HG03060 (cell line): ENCODE results near the gene VPS37B.
"Not testable (repeated sequence)": the region's sequence is repeated elsewhere in the genome, so short reads cannot be mapped to it uniquely, and the experiment has no call there.

Source experiments
- ATAC-seq: cut with Tn5 transposase; IDR thresholded peaks from one replicate; pipeline ENCODE4 v1.9.1; 2021; ENCODE audit warnings: low read depth, moderate number of reproducible peaks; ENCODE audit not compliant: unreplicated experiment

Gene VPS37B

DNA sequence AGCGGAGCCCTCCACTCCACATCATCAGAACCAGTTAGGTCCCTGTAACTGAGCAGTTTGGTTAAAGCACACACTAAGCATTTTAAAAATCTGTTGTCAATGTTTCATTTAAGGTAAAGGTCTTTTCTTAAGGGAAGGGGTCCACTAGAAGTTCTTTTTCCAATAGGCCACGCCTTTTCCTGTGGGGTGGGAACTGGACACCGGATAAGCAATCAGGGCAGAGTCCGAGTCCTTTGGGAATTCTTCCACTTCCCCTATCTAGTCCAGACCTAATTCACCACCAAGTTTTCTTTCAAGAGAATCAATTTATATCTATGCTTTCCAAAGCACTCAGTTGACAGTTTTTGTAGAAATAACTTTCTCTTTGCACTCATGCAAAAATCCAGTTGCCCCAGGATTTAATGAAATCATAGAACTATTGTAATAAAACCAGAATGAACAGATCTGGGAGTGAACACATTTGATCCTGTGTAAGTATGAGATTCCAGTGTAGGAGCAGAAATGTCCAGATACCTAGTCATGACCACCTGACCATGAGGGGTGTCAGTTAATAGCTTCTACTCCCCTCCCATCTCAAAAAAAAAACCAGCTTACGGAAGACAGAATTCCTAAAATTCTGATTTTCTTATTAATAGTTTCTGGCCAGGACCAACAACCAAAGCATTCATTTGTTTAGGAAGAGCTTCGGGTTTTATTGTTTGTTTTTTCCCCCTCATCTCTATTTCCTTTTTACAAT is 11.7 kb downstream of the VPS37B start:
- ATAC-seq, result no peak

DNA sequence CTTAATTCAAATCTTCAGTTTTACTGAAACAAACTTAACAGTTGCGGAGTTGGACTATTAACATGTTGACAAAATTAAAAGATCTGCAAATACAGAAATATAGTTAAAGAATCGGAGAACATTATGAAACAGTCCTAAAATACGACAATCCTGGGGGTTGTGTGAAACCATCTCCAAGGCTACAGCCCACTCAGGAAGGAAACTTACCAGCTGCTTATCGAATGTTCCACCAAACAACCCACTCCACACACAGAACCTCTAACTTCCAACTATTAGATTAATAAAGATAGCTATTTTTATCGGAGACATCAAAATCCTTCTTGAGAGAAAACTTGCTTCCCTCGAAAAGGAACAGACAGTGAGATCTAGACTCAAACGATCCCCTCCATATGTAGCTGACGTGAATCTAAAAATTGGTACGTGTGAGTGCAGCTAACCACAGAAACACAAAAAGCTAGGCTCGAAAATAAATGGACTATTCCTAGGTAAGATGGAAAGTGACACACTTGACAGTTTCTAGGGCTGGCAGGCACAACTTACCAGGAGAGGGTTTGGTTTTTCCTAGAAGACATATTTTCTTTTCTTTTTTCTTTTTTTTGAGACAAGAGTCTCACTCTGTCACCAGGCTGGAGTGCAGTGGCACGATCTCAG is 12.9 kb downstream of the VPS37B start:
- no peak for ATAC-seq

DNA sequence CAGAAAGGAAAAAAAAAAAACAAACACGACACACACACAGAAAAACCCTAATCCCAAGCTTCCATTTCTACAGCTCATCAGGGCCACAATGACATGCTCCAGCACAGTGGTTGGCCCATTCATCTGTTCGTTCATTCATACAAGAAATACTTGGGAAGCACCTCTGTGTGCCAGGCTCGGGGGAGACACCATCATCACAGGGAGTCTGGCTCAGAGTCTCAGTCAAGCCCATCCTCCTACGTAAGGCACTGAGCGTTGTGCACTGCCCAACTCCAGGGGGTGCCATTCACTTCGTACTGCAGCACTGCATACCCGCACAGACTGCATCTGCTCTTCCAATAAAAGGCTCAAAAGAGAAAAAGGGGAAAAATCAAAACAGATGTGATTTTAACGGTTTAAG is 15.3 kb downstream of the VPS37B start:
- no peak for ATAC-seq

DNA sequence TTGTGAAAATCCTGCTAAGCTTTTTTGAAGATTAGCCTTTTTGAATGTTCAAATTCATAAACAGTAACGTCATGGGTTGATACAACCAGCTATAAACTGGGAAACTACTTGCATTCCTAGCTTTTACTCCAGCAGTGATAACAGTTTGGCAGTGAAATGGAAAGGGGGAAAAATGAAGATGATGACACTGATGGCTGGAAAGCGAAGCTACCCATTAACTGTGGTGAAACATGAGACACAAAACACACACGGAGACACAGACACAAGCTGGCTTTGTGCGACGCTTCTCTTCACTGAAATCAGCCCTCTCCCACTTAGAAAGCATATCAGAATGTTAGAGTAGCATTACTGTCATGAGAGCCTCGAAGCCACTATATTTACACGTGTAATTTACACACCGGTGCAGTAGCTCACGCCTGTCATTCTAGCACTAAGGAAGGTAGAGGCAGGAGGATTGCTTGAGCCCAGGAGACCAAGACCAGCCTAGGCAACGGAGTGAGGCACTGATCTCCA is 15.7 kb downstream of the VPS37B start:
- ATAC-seq, result no peak

DNA sequence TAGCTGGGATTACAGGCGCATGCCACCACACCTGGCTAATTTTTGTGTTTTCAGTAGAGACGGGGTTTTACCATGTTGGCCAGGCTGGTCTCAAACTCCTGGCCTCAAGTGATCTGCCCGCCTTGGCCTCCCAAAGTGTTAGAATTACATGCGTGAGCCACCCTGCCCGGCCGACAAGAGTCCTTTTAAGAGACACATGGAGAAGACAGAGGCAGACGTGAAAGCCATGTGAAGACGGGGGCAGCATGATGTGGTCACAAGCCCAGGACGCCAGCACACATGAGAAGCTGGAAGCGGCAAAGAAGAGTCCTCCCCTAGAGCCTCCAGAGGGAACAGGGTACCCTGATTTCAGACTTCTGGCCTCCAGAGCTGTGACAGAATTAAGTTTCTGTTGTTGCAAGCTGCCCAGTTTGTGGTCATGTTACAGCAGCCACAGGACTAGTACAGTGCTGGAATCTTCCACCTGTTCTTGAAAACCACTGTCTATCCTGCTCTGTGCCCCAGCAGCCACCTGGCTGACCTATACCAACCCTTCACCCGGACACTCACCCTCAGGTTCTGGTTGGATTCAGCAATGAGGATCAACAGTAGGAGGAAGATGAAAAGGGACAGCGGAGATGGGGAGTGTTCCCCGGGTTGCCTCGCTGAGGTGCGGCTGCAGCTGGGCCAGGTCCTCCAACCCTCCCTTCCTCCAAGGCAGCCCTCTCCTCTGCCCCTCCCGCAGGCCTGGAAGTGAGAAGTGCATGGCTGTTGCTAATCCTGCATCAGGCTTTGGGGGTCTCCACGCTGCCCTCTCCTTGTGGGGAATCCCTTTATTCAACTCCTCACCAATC is 16.9 kb downstream of the VPS37B start:
- no peak for ATAC-seq

DNA sequence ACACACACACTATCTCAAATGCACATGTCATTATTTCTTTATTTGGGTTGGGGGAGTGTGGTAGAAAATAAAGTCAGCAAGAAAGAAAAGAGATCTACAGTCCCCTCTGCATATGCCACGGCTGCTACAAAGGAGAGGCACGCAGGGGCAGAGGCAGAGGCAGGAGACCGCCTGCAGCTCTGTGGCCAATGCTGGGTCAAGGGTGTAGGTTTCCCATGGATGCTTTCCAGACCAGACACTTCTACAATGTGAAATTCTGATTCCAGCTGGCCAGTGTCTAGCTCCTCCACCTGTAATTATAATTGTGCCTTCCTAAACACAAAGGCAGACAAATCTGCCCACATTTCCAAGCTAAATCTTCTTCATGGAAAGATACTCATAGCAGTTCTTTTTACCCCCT is 19.2 kb downstream of the VPS37B start:
- no peak for ATAC-seq

DNA sequence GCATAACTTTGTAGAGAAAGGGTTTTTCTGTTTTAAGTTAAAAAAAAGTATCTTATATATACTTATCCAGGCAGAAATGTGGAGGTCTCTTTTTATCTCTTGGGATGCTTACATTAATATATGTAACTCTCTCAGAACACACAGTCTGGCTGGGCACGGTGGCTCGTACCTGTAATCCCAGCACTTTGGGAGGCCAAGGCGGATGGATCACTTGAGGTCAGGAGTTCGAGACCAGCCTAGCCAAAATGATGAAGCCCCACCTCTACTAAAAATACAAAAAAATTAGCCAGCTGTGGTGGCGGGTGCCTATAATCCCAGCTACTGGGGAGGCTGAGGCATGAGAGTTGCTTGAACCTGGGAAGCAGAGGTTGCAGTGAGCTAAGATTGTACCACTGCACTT is 19.6 kb downstream of the VPS37B start:
- ATAC-seq, result not testable (repeated sequence)

DNA sequence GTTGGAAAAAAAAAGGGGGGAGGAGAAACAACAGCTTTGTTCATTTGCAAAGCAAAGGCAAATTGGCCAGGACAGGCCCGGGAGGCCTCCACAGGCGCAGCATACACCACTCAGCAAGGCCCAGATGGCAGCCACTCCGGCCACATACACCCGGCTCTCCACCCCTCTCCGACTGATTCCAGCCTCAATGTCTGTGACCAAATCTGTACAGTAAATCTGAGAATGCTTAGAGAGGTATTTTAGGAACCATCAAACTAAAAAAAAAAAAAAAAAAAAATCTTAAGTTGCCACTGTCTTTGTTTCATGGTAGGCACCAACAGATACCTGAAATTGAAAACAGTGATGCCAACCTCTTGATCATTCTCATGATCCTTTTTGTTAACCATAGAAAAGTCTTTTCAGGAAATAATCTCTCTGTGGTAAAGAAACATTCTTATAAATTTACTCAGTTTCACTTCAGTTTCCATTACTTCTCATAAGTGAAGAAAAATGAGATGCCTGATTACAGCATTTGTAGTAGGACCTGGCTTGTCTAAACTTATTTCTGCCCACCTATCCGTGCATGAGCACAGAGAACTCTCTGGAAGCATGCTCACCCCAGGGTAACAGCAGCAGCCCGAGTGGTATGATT is 20.2 kb downstream of the VPS37B start:
- ATAC-seq, result peak; percentile 37

DNA sequence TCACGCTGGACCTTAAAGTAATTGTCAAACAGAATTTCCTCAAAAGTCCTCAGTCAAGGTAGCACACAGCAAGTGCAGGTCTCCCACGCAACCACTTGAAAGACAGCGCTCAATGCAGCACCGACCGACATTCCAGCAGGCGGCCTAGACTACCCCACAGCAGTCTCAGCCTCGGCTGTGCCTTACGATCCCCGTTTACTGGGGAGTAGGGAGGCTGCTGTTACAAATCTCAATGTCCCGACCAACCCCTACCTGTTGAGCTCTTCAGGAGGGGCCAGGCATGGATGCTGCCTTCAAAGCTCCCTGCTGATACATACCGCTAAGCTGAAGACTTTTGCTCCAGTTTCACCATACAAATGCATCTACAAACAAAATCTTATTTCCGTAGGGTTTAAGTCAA is 21.8 kb downstream of the VPS37B start:
- ATAC-seq, result no peak

DNA sequence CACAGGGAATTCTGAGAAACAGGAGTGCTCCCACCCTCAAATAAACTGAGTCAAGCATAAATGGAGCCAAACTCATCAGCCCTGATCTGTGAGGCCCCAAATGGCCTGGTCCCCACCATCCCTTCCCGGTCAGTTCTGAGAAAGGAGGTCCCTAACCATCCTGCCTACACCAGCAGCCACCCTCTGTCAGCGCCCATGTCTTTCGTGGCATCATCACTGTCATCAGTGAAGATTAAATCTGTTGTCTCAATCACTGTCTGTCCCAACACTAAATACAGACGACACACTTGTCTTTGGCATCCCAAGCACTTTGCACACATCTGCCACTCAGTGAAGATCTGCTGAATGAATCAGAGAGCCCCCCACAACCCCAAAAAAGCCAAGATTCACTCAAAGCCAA is 22.4 kb downstream of the VPS37B start:
- ATAC-seq, result no peak

DNA sequence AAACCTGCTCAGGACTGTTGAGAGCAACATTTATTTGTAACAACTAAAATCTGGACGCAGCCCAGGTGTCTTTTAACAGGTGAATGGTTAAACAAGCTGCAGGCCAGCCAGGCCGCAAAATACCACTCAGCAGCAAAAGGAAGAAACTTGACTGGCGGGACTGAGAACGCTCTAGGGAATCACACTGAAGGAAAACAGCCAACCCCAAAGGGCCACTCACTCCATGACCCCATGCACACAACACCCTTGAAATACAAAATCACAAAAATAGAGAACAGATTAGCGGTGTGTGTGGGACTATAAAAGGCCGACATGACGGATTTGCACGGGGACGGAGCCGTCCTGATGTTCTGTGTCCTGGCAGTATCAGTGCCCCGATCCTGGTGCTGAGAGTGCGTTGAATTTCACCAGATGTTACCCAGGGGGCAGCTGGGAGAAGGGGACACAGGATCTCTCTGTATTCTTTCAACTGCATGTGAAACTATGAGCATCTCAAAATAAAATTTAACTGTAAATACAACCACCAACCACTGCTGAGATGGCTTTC is 23.0 kb downstream of the VPS37B start:
- ATAC-seq, result no peak

DNA sequence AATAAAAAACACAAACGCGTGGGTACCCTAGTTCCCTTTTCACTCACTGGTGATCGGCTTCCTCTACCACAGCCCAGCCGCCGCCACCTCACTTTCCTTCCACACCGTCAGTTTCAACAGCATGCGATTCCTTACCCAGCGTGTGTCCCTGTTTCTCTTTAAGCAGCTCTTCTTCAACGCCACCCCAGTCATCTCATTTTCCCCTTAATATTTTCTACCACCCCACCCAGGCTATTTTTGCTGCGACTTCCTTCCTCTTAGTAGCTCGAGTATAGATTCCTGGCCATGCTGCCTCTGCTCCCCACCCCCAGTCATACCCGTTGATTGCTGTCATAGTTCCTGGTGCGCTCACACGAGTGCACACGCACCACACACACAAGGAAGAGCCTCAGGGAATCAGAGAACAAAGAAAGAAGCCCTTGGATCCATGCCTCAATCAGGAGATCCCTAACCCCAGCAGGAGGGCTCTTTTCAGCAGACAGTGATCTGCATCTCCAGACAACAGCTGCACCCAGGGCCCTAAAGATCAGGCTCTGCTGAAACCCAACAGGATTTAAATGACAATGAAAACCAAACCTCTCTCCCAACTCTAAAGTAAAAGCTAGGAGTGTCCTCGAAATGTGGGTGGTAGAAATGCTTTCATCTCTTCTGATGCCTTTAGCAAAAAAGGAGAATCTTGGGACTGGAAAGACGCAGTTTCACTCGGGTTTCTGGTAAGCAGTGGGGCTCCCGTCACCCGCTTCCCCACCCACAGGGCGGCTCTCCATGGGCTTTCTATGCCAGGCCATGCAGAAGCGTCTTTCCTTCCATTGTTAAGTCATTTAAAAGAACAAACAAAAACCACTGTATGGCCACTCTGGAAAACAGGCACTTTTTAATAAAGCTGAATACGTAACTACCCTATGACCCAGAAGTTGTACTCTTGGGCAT is 23.8 kb downstream of the VPS37B start:
- no peak for ATAC-seq

DNA sequence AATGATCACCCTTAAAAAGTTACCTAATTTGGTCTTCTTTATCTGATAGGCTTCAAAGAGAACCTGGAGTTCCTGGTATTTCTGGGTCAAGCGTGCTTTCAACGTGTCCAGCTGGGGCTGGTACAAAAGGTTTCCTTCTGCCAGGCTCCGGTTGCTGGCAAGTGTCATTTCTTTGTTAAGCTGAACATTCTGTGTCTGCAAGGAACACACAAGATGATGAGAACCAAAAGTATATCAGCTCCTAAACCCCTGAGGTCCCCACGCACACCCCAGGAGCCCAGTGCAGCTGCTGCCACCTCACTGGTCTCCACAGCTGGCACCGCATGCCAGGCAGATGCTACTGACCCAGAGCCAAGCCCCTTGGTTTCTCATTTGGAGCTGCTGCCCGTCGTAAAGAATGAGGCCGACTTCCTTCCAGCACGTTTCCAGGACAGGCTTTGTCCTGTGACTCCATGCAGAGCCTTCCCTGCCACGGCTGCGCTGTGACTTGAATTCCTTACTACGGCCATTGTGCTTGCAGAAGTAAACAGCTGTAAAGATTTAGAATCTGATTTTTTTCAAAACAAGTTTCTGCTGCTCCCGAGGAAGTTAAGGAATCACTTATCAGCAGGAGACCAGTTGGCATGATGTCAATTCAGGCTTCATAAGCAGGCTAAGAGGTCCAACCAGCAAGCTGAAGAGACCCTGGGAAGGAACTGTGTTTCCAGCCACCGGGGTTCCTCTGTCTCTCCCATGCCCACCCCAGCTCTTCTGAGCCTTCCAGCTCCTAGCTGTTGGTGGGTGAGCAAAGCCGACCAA is 24.9 kb downstream of the VPS37B start:
- no peak for ATAC-seq

DNA sequence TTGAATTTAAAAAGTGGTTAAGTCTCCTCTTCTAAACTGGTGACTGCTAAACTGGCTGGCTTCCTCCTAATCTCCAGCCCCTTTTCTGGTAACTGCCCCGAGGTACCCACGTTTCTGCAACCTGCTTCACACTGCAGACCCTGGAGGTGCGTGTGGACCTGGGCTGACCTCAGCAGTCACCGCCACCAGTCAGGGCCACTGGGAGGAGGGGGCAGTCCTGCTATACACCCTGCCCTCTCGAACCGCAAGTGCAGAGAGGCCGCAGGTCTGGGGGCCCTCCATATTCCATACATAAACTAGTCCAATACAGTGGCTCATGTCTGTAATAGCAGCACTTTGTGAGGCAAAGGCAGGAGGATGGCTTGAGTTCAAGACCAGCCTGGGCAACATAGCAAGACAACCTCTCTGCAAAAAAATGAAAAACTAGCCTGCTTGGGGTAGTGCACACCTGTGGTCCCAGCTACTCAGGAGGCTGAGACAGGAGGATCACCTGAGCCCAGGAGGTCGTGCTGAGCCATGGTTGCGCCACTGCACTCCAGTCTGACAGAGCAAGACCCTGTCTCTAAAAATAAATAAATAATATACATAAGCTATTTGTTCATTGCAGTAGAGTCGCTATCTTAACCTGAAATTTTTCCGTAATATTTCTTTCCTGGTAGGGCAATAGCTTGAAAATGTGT is 25.6 kb downstream of the VPS37B start:
- ATAC-seq, result no peak

DNA sequence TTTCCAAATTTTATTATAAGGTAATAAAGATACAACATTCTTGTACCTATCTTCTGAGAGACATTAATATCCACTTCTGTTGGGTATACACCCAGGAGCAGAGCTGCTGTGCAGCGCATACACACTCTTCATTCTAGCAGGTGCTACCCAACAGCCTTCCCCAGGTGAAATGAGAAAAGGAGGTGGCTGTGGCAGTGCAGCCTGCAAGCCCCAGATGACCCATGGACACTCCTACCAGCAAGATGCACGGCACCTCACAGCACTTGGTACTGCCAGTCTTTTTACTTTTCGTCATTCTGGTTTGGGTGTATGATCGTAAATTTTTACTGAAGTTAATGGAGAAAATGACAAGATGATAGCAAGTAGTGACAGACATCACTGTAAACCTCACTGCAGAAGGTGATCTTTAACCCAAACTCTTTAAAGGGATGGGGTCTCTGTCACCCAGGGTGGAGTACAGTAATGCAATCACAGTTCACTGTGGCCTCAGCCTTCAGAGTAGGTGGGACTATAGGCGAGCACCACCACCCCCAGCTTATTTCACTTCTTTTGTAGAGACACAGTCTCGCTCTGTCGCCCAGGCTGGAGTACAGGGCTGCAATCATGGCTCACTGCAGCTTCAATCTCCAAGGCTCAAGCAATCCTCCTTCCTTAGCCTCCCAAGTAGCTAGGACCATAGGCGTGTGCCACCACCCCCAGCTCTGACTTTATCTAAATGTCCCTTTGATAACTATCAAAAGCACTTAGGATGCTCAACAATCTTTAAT is 26.5 kb downstream of the VPS37B start:
- ATAC-seq, result no peak

DNA sequence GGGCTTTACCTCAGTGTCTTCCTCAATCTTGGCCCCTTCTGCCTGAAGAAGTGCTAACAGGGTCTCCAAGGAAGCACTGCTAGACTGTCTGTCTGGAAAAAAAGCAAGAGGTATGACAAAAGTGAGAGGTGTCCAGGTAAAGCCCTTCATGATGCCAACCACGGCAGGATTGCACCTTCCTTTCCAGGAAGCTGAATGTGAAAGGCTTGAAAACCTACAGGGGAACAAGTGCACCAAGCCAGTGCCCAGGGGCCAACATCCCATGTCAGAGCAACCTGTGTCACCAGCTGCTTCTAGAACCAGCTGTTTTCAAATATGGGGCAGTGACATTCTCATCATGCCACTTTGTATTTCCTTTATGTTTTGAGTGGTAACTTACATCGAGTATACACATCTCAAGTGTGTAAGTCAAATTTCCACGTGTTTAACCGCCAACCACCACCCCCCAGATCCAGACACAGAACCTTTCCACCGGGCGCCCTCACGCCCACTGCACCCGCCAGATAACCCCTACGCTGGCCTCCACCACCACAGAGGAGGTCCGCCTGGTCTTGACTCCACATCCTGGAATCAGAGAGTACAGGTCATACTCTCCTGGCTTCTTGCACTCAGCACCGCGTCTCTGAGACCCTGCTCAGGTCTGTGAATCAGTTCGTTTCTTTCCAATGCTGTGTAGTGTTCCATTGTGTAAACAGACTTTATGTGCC is 27.3 kb downstream of the VPS37B start:
- ATAC-seq, result no peak
